GM10266 (cell line): ENCODE data around the gene NDUFV1.

Source experiments
- DNase-seq: peaks from one replicate; pipeline ENCODE4 v3.0.0; 2012; ENCODE audit errors: extremely low spot score
- TF ChIP-seq, protein P1 (sequence below): IDR thresholded peaks from 2 replicates; pipeline ENCODE4 v1.5.1; 2012; ENCODE audit warnings: mild to moderate bottlenecking, low read depth; ENCODE audit not compliant: control insufficient read depth, insufficient read depth; ENCODE audit errors: missing control alignments

Gene NDUFV1

GRCh38 chr11:67646535-67647336 is 40.0 kb downstream of the NDUFV1 start:
- no peak for DNase-seq
- TF ChIP-seq, protein P1, sequence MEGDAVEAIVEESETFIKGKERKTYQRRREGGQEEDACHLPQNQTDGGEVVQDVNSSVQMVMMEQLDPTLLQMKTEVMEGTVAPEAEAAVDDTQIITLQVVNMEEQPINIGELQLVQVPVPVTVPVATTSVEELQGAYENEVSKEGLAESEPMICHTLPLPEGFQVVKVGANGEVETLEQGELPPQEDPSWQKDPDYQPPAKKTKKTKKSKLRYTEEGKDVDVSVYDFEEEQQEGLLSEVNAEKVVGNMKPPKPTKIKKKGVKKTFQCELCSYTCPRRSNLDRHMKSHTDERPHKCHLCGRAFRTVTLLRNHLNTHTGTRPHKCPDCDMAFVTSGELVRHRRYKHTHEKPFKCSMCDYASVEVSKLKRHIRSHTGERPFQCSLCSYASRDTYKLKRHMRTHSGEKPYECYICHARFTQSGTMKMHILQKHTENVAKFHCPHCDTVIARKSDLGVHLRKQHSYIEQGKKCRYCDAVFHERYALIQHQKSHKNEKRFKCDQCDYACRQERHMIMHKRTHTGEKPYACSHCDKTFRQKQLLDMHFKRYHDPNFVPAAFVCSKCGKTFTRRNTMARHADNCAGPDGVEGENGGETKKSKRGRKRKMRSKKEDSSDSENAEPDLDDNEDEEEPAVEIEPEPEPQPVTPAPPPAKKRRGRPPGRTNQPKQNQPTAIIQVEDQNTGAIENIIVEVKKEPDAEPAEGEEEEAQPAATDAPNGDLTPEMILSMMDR, result no peak

DNA sequence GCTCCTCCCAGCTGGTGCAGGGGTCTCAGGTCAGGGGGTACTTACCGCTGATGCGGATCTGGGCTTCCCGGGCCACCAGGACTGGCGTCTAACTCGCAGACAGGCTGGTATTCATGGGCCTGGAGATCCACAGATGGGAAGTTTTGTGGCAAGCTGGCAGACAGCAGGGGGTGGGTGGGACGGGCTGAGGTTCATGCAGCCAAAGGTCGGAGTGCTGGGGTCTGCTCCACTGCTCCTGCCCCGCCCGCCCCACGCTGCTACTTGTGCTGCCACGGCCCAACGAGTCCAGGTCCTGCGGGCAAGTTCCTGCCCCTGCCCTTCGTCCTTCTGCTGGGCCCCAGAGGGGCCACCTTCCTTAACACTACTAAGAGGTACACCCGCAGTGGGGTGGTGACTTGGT is 40.7 kb downstream of the NDUFV1 start:
- TF ChIP-seq, protein P1, result no peak
- no peak for DNase-seq

GRCh38 chr11:67648140-67648795 is 41.5 kb downstream of the NDUFV1 start:
- TF ChIP-seq, protein P1, result peak; percentile 60
- peak; percentile 71 for DNase-seq

GRCh38 chr11:67648796-67649613 is 42.3 kb downstream of the NDUFV1 start:
- no peak for DNase-seq
- TF ChIP-seq, protein P1, result no peak

- TF ChIP-seq, protein P1, result no peak
- no peak for DNase-seq
These were observed 43.1 kb downstream of the NDUFV1 start for GRCh38 chr11:67649634-67650510.

- no peak for DNase-seq
- TF ChIP-seq, protein P1, result no peak
These were observed 45.4 kb downstream of the NDUFV1 start for GRCh38 chr11:67651976-67652781.
